Activated naive CD8-positive, alpha-beta T cell (primary cell): Measurements from ENCODE around the gene NAPB.

Source experiments
- H3K27ac Mint-ChIP-seq: one replicate; pipeline ENCODE4 v1.8.0; 2021; ENCODE audit warnings: mixed read lengths
- H3K27me3 Mint-ChIP-seq: one replicate; pipeline ENCODE4 v1.8.0; 2021; ENCODE audit warnings: mixed read lengths
- H3K36me3 Mint-ChIP-seq: one replicate; pipeline ENCODE4 v1.8.0; 2021; ENCODE audit warnings: mixed read lengths
- H3K4me1 Mint-ChIP-seq: one replicate; pipeline ENCODE4 v1.8.0; 2021; ENCODE audit warnings: low read depth, mixed read lengths
- H3K4me3 Mint-ChIP-seq: one replicate; pipeline ENCODE4 v1.8.0; 2021; ENCODE audit warnings: mild to moderate bottlenecking, mixed read lengths
- H3K9me3 Mint-ChIP-seq: one replicate; pipeline ENCODE4 v1.8.0; 2021; ENCODE audit warnings: low read depth, mixed read lengths

NAPB gene

GRCh38 chr20:23339986-23340385 lies 81.3 kb downstream of the NAPB start:
- H3K27ac Mint-ChIP-seq: no peak overlapping the region
- no peak overlapping the region for H3K4me3 Mint-ChIP-seq
- no peaks in the 10 kb centered on the region for H3K9me3 Mint-ChIP-seq
- no peaks in the 10 kb centered on the region for H3K4me1 Mint-ChIP-seq
- H3K36me3 Mint-ChIP-seq: no peaks in the 10 kb centered on the region
- H3K27me3 Mint-ChIP-seq: no peaks in the 10 kb centered on the region

DNA sequence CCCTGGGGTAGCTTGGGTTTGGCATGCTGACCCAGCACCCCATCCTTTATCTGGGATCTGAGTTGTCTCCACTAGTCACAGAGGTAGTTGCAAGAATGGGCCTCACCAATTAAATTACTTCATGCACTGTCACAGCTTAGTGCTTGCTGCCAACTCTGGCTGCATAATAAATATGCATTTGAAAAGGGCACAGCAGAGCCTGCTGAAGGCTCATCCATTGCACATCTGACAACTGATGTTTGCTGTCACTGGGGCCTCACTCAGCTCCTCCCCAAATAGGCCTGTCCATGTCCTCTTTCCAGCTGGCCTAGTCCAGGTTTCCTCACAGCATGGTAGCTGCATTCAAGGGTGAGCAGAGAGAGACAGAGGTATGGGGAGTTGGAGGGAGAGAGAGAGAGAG lies 84.0 kb downstream of the NAPB start:
- Mint-ChIP-seq H3K9me3 (no peaks in the 10 kb centered on the region), H3K36me3 (no peaks in the 10 kb centered on the region), H3K4me1 (peaks cover 3% of the 10 kb centered on the region)

GRCh38 chr20:23336476-23336875 lies 84.8 kb downstream of the NAPB start:
- no peak overlapping the region for H3K27ac Mint-ChIP-seq
- H3K36me3 Mint-ChIP-seq: peaks cover 4% of the 10 kb centered on the region
- no peak overlapping the region for H3K4me3 Mint-ChIP-seq
- no peaks in the 10 kb centered on the region for H3K27me3 Mint-ChIP-seq
- peaks cover 3% of the 10 kb centered on the region for H3K4me1 Mint-ChIP-seq
- no peaks in the 10 kb centered on the region for H3K9me3 Mint-ChIP-seq

More for the DNA sequence above, 84.0 kb downstream of the NAPB start:
- H3K27ac Mint-ChIP-seq: no peak overlapping the region
- H3K27me3 Mint-ChIP-seq: no peaks in the 10 kb centered on the region
- no peak overlapping the region for H3K4me3 Mint-ChIP-seq

GRCh38 chr20:23335521-23335920 lies 85.8 kb downstream of the NAPB start:
- Mint-ChIP-seq H3K9me3 (no peaks in the 10 kb centered on the region), H3K27ac (no peak overlapping the region), H3K4me1 (peaks cover 3% of the 10 kb centered on the region), H3K36me3 (peaks cover 4% of the 10 kb centered on the region), H3K27me3 (no peaks in the 10 kb centered on the region), H3K4me3 (no peak overlapping the region)

DNA sequence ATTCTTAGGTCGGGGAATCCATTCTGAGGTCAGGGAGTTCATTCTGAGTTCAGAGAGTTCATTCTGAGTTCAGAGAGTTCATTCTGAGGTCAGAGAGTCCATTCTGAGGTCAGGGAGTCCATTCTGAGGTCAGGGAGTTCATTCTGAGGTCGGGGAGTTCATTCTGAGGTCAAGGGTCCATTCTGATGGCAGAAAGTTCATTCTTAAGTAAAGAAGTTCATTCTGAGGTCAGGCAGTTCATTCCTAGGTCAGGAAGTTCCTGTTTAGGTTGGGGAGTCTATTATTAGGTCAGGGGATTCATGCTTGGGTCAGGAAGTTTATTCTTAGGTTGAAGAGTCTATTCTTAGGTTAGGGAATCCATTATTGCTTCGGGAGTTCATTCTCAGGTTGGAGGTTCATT lies 87.2 kb downstream of the NAPB start:
- Mint-ChIP-seq H3K36me3 (peaks cover 10% of the 10 kb centered on the region), H3K9me3 (no peaks in the 10 kb centered on the region), H3K27ac (no peak overlapping the region), H3K4me3 (no peak overlapping the region), H3K4me1 (peaks cover 3% of the 10 kb centered on the region), H3K27me3 (no peaks in the 10 kb centered on the region)

DNA sequence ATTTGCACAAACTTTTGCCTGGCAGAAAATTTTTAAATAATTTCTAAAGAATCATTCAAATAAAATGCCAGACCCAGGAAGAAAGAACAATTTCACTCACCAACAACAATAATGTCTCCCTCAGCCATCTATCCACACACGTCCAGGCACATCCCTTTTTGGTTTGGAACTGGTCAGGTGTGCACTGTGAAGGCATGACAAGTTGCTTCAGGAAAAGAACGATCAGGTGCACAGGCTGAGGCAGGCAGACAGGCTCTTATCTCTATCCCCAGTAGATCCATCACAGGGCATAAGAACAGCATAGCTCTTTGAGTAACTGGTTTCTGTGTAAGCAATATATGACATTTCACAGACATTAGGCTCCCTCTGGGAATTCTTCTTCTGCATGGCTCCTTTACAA lies 88.8 kb downstream of the NAPB start:
- H3K4me1 Mint-ChIP-seq: peaks cover 3% of the 10 kb centered on the region
- H3K27ac Mint-ChIP-seq: no peak overlapping the region
- no peak overlapping the region for H3K4me3 Mint-ChIP-seq
- peaks cover 10% of the 10 kb centered on the region for H3K36me3 Mint-ChIP-seq
- H3K27me3 Mint-ChIP-seq: no peaks in the 10 kb centered on the region
- H3K9me3 Mint-ChIP-seq: no peaks in the 10 kb centered on the region

- Mint-ChIP-seq H3K27me3 (no peaks in the 10 kb centered on the region), H3K4me1 (peaks cover 3% of the 10 kb centered on the region), H3K36me3 (peaks cover 10% of the 10 kb centered on the region), H3K27ac (no peak overlapping the region), H3K4me3 (no peak overlapping the region), H3K9me3 (no peaks in the 10 kb centered on the region)
Observed at GRCh38 chr20:23331450-23332350, 89.6 kb downstream of the NAPB start.

DNA sequence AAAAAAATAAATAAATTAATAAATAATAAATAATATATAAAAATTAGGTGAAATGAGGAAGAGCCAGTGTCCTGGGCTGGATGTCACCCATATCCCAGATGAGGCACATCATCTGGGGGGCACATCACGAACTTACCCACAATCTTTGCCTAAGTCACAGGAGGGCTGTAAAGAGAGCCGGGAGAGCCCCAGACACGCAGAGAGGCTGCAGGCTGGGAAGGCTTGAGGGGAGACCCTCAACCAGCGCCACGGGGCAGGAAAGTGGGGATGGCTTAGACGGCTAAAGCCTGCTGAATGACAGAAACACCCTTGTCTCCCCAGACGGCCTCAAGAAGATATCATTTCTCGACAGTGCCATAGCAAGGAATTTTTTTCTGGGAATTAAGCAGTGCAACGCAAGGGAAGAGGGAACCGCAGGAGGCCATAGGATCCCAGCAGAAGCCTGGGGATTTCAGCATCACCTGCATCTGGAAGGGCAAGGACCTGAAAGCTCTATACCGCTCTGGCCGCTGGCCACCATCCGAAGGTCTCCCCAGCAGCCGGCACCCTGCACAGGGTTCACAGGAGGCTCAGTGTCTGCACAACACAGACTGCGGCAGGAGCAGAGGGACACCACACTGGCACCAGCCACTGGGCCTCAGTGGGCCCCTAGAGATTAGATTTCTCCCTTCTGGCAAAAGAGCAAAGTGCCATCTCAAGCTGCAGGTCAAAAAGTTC lies 93.5 kb downstream of the NAPB start:
- no peak overlapping the region for H3K27ac Mint-ChIP-seq
- no peaks in the 10 kb centered on the region for H3K27me3 Mint-ChIP-seq
- no peak overlapping the region for H3K4me3 Mint-ChIP-seq
- H3K9me3 Mint-ChIP-seq: no peaks in the 10 kb centered on the region
- H3K4me1 Mint-ChIP-seq: no peaks in the 10 kb centered on the region
- H3K36me3 Mint-ChIP-seq: peaks cover 10% of the 10 kb centered on the region

DNA sequence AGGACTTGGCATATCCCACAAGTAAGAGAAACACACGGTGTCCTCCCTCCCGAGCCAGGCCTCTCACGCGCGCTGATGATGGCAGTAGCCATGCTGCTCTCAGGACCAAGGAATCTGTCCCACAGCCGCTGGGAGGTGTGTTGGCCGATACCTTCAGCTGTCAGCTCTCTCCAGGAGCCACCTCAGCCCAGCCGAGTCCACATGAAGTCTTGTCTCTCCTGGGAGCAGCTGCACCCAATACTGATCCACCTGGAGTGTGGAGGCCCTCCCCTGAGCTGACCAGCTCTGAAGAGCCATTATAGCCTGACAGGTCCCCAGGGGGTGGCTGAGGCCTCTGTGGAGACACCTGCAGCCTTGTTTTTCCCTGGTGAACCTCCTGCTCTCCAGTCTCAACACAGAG lies 94.5 kb downstream of the NAPB start:
- H3K27me3 Mint-ChIP-seq: no peaks in the 10 kb centered on the region
- no peak overlapping the region for H3K27ac Mint-ChIP-seq
- H3K4me1 Mint-ChIP-seq: no peaks in the 10 kb centered on the region
- H3K36me3 Mint-ChIP-seq: peaks cover 6% of the 10 kb centered on the region
- no peaks in the 10 kb centered on the region for H3K9me3 Mint-ChIP-seq
- H3K4me3 Mint-ChIP-seq: no peak overlapping the region

GRCh38 chr20:23325107-23325506 lies 96.2 kb downstream of the NAPB start:
- Mint-ChIP-seq H3K9me3 (no peaks in the 10 kb centered on the region), H3K27me3 (no peaks in the 10 kb centered on the region), H3K4me3 (no peak overlapping the region), H3K27ac (no peak overlapping the region), H3K36me3 (peaks cover 4% of the 10 kb centered on the region), H3K4me1 (no peaks in the 10 kb centered on the region)
